AG10803 (cell line): ENCODE measurements around the gene PRXL2C.
A peak's percentile ranks its signal among the peaks of the same experiment; 100 is the strongest.

ENCODE experiments used
- DNase-seq: peaks from one replicate; pipeline ENCODE4 v3.0.0; 2010; ENCODE audit warnings: low read depth
- H3K4me3 ChIP-seq: 2 replicates; pipeline ENCODE4 v1.5.1; 2011; ENCODE audit warnings: mild to moderate bottlenecking, low read length, control low read depth
- TF ChIP-seq, protein P1 (sequence below): conservative IDR thresholded peaks from 2 replicates; pipeline ENCODE4 v1.5.1; 2011; ENCODE audit warnings: mild to moderate bottlenecking, low read length, control low read depth, inconsistent platforms

PRXL2C gene

DNA sequence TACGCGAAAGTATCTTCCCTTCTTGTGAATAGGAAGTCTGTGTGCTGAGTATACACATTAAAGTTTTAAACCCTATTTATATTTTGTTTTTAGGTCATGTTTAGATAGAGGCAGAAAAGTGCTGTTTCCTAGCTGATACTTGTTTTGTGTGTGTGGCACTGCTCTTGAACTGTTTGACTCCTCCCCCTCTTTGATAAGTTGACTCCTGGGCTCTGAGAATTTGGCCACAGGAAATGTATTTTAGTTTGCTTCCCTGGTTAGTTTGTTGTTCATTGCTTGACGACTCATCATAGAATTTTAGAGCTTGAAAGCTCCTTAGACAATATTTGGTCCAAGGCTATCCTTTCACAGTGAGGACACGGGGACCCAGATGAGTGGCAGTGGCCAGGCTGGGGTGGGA lies 33.5 kb downstream of the PRXL2C start:
- no peak for DNase-seq
- no peak overlapping the region for H3K4me3 ChIP-seq
- TF ChIP-seq, protein P1, sequence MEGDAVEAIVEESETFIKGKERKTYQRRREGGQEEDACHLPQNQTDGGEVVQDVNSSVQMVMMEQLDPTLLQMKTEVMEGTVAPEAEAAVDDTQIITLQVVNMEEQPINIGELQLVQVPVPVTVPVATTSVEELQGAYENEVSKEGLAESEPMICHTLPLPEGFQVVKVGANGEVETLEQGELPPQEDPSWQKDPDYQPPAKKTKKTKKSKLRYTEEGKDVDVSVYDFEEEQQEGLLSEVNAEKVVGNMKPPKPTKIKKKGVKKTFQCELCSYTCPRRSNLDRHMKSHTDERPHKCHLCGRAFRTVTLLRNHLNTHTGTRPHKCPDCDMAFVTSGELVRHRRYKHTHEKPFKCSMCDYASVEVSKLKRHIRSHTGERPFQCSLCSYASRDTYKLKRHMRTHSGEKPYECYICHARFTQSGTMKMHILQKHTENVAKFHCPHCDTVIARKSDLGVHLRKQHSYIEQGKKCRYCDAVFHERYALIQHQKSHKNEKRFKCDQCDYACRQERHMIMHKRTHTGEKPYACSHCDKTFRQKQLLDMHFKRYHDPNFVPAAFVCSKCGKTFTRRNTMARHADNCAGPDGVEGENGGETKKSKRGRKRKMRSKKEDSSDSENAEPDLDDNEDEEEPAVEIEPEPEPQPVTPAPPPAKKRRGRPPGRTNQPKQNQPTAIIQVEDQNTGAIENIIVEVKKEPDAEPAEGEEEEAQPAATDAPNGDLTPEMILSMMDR, result no peak

DNA sequence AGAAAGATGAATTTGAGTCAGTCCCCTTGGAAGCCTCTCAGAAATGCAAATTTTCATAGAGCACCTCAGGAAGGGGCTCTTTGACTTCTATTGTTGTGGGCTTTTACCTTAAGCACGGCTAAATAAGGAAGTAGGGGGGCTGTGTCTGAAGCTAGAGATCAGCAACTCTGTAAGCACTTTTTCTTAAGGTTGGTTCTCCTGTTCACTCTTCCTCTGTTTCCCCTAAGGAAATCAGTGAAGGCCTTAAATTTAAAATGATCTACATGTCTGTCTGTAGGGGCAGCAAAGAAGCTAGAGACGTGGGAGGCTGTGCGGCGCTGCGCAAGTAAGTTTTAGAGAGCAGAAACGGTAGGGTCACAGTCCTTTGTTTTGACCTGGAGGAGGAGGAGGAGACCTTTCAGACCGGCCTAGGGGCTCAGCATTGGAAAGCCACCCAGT lies 34.3 kb downstream of the PRXL2C start:
- H3K4me3 ChIP-seq, result no peak overlapping the region
- DNase-seq, result no peak
- TF ChIP-seq, protein P1, result no peak

DNA sequence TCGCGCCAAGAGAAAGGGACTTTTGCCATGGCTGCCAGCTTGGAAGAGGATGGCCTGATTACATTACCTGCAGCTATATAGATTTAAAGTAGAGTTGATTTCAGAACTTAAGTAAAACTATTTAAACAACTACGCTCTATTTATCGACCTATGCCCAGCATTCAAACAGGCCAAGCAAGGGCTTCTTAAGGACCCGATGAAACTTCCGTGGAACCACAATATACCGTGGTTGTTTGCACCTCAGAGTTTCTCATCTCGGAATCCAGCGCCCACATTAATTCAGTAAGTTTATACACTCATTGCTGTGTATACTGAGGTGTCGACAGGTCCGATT lies 35.0 kb downstream of the PRXL2C start:
- peak overlapping the region; percentile 60 for H3K4me3 ChIP-seq

DNA sequence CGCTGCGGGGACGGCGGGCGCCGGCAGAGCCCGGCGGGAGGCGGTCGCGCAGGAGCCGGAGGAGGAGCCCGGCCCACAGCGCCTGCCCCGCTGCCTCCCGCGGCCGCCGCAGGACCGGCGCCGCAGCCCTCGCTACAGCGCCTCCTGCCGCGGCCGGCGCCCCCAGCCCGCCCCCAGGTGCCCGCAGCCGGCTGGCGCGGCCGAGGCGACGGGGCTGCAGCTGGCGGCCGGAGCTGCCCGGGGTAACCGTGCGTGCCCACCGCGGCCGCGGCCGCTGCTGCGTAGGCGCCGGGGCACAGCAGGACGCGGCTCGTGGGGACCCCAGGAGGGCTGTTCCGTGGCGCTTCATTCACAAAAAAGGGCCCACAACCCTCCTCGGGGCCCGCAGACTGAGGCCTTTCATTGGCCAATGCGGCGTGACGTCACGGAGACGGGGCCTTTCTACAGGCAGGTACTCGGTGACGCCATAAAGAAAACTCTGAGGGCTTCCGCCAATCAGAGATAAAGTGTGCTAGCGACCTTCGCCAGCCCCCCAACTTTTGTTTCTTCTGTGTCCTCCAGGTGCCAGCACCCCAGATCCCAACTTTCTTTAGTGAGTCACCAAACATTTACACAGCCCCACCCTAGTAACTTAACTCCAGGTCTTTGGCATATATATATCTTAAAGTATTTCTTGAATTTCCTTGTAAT lies 35.5 kb downstream of the PRXL2C start, which contains the start of gene CDC14B:
CDC14B (minus strand) TSS at position 353 of the 690 bp plus-strand sequence. CDS start 465 bp downstream, outside the sequence.
- H3K4me3 ChIP-seq, result peak within 1 kb of the TSS; percentile 74
- peak; percentile 75 for DNase-seq

More for the DNA sequence above, 35.0 kb downstream of the PRXL2C start:
- TF ChIP-seq, protein P1, result no peak
- DNase-seq, result no peak

DNA sequence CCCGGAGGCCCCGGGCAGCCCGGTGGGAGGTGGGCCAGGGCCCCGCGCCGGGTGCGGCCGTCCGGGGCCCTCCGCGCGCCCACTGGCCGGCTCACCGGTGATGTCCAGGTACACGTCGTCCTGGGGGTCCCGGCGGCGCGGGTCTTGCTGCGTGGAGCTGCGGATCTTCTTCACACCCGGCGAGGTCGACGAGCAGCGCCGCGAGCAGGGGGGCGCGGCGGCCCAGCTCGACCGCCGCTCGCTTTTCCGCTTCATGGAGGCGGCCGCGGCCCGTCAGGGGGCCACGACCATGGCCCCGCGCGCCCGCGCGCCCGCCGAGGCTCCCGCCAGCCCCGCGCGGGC lies 36.0 kb downstream of the PRXL2C start:
- DNase-seq, result no peak
- peak overlapping the region; percentile 74 for H3K4me3 ChIP-seq
- TF ChIP-seq, protein P1, result no peak

More for the DNA sequence above, 35.5 kb downstream of the PRXL2C start, which contains the start of gene CDC14B:
- TF ChIP-seq, protein P1, result no peak; the same call in 1 of the 2 replicates

DNA sequence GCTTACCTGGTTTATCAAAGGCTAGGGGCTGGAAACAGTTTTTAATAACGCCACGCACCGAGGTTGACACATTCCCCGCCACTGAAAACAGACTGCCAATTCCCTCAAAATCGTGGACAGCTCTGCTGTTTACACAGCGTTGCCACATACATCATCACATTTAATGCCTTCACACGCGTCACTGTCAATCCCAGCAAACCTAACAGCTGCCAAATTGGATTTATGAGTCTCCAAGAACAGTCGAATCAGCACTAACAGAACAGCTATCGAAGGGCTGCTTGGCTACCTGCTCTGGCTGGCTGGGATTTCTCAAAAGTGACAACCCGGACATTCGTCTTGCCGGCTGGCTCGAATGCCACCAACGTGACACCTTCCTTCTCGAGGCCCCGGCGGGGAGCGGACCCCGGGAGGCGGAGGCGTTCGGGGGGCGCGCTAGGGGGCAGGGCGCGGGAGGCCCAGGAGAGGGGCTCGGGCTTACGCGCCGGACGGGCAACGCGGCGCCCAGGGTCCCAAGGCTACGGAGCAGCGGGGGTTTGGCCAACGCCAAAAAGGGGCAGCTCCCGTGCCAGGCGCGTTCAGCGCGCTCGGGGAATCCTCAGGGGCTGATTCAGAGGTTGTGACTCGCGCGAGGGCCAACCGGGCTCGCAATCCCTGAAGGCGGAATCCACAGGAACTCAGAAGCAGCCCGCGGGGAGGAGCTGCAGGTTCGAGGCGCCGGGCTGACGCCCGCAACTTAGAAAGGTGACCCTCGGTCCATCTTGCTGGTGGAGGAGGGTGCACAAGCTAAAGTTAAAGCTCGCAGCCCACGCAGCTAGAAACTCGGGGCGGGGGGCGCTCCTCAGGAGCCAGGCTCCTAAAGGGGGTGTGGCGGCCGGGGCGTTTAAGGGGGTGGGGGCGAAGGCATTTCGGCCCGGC lies 36.7 kb downstream of the PRXL2C start:
- TF ChIP-seq, protein P1, result no peak
- peak; percentile 59 for DNase-seq
- H3K4me3 ChIP-seq, result peak overlapping the region; percentile 74
